Mesenchymal stem cell (in vitro differentiated cells and primary cell): Measurements from ENCODE around the gene NHLRC4.

Experiments
- DNase-seq: peaks from one replicate; pipeline ENCODE4 v3.0.0-alpha.2; 2013
- H2AFZ ChIP-seq: one replicate; pipeline ENCODE4 v1.6.1; 2013; ENCODE audit warnings: low read depth, mild to moderate bottlenecking, control low read depth, inconsistent platforms, low read length, moderate library complexity
- H2AK5ac ChIP-seq: 2 replicates; pipeline ENCODE4 v1.6.1; 2013; ENCODE audit warnings: low read length, moderate library complexity, mild to moderate bottlenecking, inconsistent platforms; ENCODE audit not compliant: severe bottlenecking
- H2BK120ac ChIP-seq: one replicate; pipeline ENCODE4 v1.6.1; 2013; ENCODE audit warnings: low read depth, mild to moderate bottlenecking, inconsistent platforms, low read length, moderate library complexity
- H2BK12ac ChIP-seq, 2 experiments: one replicate each; pipeline ENCODE4 v1.6.1; 2013; ENCODE audit warnings: inconsistent platforms in 2 of 2, low read length in 2 of 2, mild to moderate bottlenecking in 2 of 2, moderate library complexity in 2 of 2, control low read depth in 1 of 2
- H2BK15ac ChIP-seq: one replicate; pipeline ENCODE4 v1.6.1; 2013; ENCODE audit warnings: mild to moderate bottlenecking, low read depth, inconsistent platforms; ENCODE audit not compliant: poor library complexity, severe bottlenecking
- H2BK5ac ChIP-seq: 2 replicates; pipeline ENCODE4 v1.6.1; 2013; ENCODE audit warnings: low read depth, mild to moderate bottlenecking, low read length, control low read depth, inconsistent platforms; ENCODE audit not compliant: poor library complexity, severe bottlenecking
- H3K14ac ChIP-seq, 2 experiments: one replicate each; pipeline ENCODE4 v1.6.1; 2013; ENCODE audit warnings: inconsistent platforms in 2 of 2, low read length in 2 of 2, control low read depth in 1 of 2, mild to moderate bottlenecking in 1 of 2, moderate library complexity in 1 of 2
- H3K18ac ChIP-seq, 2 experiments: one replicate each; pipeline ENCODE4 v1.6.1; 2013; ENCODE audit warnings: inconsistent platforms in 2 of 2, low read length in 2 of 2, control low read depth in 1 of 2, low read depth in 1 of 2, mild to moderate bottlenecking in 1 of 2
- H3K23ac ChIP-seq, 2 experiments: one replicate each; pipeline ENCODE4 v1.6.1; 2013; ENCODE audit warnings: inconsistent platforms in 2 of 2, low read length in 2 of 2, mild to moderate bottlenecking in 2 of 2, moderate library complexity in 2 of 2, control low read depth in 1 of 2
- H3K27ac ChIP-seq: 2 replicates; pipeline ENCODE4 v1.5.1; 2013; ENCODE audit warnings: mild to moderate bottlenecking, moderate library complexity, low read length, control low read depth, inconsistent platforms; ENCODE audit not compliant: poor library complexity, severe bottlenecking
- H3K27me3 ChIP-seq, 2 experiments: 2 replicates each; pipeline versions ENCODE4 v1.6.1 to v1.7.0; 2013; ENCODE audit warnings: low read length in 2 of 2, mild to moderate bottlenecking in 2 of 2, moderate library complexity in 2 of 2, control low read depth in 1 of 2, inconsistent platforms in 1 of 2; ENCODE audit not compliant: control insufficient read depth in 1 of 2, insufficient read depth in 1 of 2
- H3K36me3 ChIP-seq, 2 experiments: 2 replicates each; pipeline versions ENCODE4 v1.6.1 to v1.7.0; 2013; ENCODE audit warnings: low read length in 2 of 2, control low read depth in 1 of 2, inconsistent platforms in 1 of 2, low read depth in 1 of 2, mild to moderate bottlenecking in 1 of 2; ENCODE audit not compliant: insufficient read depth in 2 of 2, control insufficient read depth in 1 of 2
- H3K4ac ChIP-seq, 2 experiments: one replicate each; pipeline ENCODE4 v1.6.1; 2013; ENCODE audit warnings: inconsistent platforms in 2 of 2, low read length in 2 of 2, mild to moderate bottlenecking in 2 of 2, moderate library complexity in 2 of 2, control low read depth in 1 of 2, low read depth in 1 of 2
- H3K4me1 ChIP-seq: 2 replicates; pipeline ENCODE4 v1.6.1; 2013; ENCODE audit warnings: low read depth, low read length, control low read depth; ENCODE audit not compliant: control insufficient read depth, insufficient read depth
- H3K4me2 ChIP-seq: 2 replicates; pipeline ENCODE4 v1.6.1; 2013; ENCODE audit warnings: low read length, mild to moderate bottlenecking, inconsistent platforms; ENCODE audit not compliant: poor library complexity, severe bottlenecking
- H3K4me3 ChIP-seq, 2 experiments: 2 replicates each; pipeline versions ENCODE4 v1.5.1 to v1.7.0; 2013; ENCODE audit warnings: low read length in 2 of 2, mild to moderate bottlenecking in 2 of 2, control low read depth in 1 of 2, low read depth in 1 of 2; ENCODE audit not compliant: insufficient read depth in 1 of 2
- H3K79me1 ChIP-seq: replicated peaks from 2 replicates; pipeline ENCODE4 v1.6.1; 2013; ENCODE audit warnings: mild to moderate bottlenecking, control low read depth, low read length, inconsistent platforms; ENCODE audit not compliant: poor library complexity, severe bottlenecking
- H3K9ac ChIP-seq: 2 replicates; pipeline ENCODE4 v1.7.0; 2013; ENCODE audit warnings: mild to moderate bottlenecking, low read length, moderate library complexity
- H3K9me3 ChIP-seq: 2 replicates; pipeline ENCODE4 v1.7.0; 2013; ENCODE audit warnings: mild to moderate bottlenecking, low read length; ENCODE audit not compliant: control insufficient read depth
- H4K8ac ChIP-seq: one replicate; pipeline ENCODE4 v1.6.1; 2013; ENCODE audit warnings: inconsistent platforms, mild to moderate bottlenecking, low read length, moderate library complexity
- H4K91ac ChIP-seq: one replicate; pipeline ENCODE4 v1.6.1; 2013; ENCODE audit warnings: mild to moderate bottlenecking, low read length, inconsistent platforms
- WGBS: methylation state at CpG from one replicate; pipeline ENCODE4 v1.1.7; 2013; ENCODE audit warnings: mixed read lengths; 5-methylcytosine and 5-hydroxymethylcytosine counted together

NHLRC4 gene

GRCh38 chr16:598823-599739 lies 32.3 kb downstream of the NHLRC4 start:
- Histone ChIP-seq H2BK12ac (no peak overlapping the region), H4K91ac (no peak overlapping the region), H3K27me3 (no peaks in the 10 kb centered on the region), H3K4me2 (no peak overlapping the region), H2BK5ac (no peak overlapping the region), H3K18ac (no peak overlapping the region), H2BK120ac (no peak overlapping the region), H3K36me3 (peaks cover 11 to 28% of the 10 kb centered on the region in 2 experiments), H3K23ac (no peak overlapping the region), H2BK15ac (no peak overlapping the region), H3K14ac (no peak overlapping the region), H3K79me1 (peaks cover 39% of the 10 kb centered on the region), H3K4me3 (no peak overlapping the region), H3K9ac (no peak overlapping the region), H2AFZ (no peak overlapping the region), H3K4ac (no peak overlapping the region), H2AK5ac (no peak overlapping the region), H3K9me3 (no peaks in the 10 kb centered on the region), H4K8ac (no peak overlapping the region), H3K4me1 (peaks cover 6% of the 10 kb centered on the region), H3K27ac (no peak overlapping the region)
- WGBS, result 96% methylated on average over 37 of the region's 43 CpGs
- no peak for DNase-seq

- Histone ChIP-seq H4K8ac (no peak overlapping the region), H3K4ac (no peak overlapping the region), H2AK5ac (no peak overlapping the region), H2BK15ac (no peak overlapping the region), H3K23ac (no peak overlapping the region), H3K4me3 (no peak overlapping the region), H2BK12ac (no peak overlapping the region), H3K9ac (no peak overlapping the region), H3K36me3 (peaks cover 11 to 34% of the 10 kb centered on the region in 2 experiments), H3K79me1 (peaks cover 39% of the 10 kb centered on the region), H3K27ac (no peak overlapping the region), H2BK120ac (no peak overlapping the region), H3K18ac (no peak overlapping the region), H3K27me3 (no peaks in the 10 kb centered on the region), H2BK5ac (no peak overlapping the region), H2AFZ (no peak overlapping the region), H4K91ac (no peak overlapping the region), H3K9me3 (peaks cover 4% of the 10 kb centered on the region), H3K4me1 (peaks cover 5% of the 10 kb centered on the region), H3K4me2 (no peak overlapping the region), H3K14ac (no peak overlapping the region)
- 62% methylated on average over 7 of the region's 7 CpGs for WGBS
- DNase-seq, result no peak
Measured at GRCh38 chr16:600781-601180, 34.0 kb downstream of the NHLRC4 start.

- no peak overlapping the region for H3K4me2 ChIP-seq
- 96% methylated on average over 4 of the region's 5 CpGs for WGBS
- no peak overlapping the region for H3K18ac ChIP-seq
- H4K8ac ChIP-seq, result no peak overlapping the region
- H3K36me3 ChIP-seq, result peaks cover 10 to 22% of the 10 kb centered on the region in 2 experiments
- no peak overlapping the region for H2BK5ac ChIP-seq
- H3K4ac ChIP-seq, result no peak overlapping the region
- H3K4me1 ChIP-seq, result peaks cover 6% of the 10 kb centered on the region
- H3K27ac ChIP-seq, result no peak overlapping the region
- no peak overlapping the region for H3K9ac ChIP-seq
- H3K4me3 ChIP-seq, result no peak overlapping the region
- no peak for DNase-seq
- no peak overlapping the region for H3K23ac ChIP-seq
- peaks cover 34% of the 10 kb centered on the region for H3K79me1 ChIP-seq
- no peak overlapping the region for H2BK120ac ChIP-seq
- no peak overlapping the region for H3K14ac ChIP-seq
- H2AFZ ChIP-seq, result no peak overlapping the region
- no peak overlapping the region for H2BK12ac ChIP-seq
- H2BK15ac ChIP-seq, result no peak overlapping the region
- H3K9me3 ChIP-seq, result peaks cover 4% of the 10 kb centered on the region
- H4K91ac ChIP-seq, result no peak overlapping the region
- H3K27me3 ChIP-seq, result no peaks in the 10 kb centered on the region
- no peak overlapping the region for H2AK5ac ChIP-seq
Measured at GRCh38 chr16:603933-604332, 37.1 kb downstream of the NHLRC4 start.

GRCh38 chr16:606656-607307 lies 40.0 kb downstream of the NHLRC4 start:
- Histone ChIP-seq H3K9ac (no peak overlapping the region), H3K18ac (no peak overlapping the region), H3K79me1 (peaks cover 45% of the 10 kb centered on the region), H2BK15ac (no peak overlapping the region), H4K8ac (no peak overlapping the region), H3K4me1 (peaks cover 8% of the 10 kb centered on the region), H3K4me2 (no peak overlapping the region), H3K9me3 (peaks cover 4% of the 10 kb centered on the region), H3K14ac (no peak overlapping the region), H3K27me3 (no peaks in the 10 kb centered on the region), H3K27ac (no peak overlapping the region), H3K4ac (no peak overlapping the region), H2BK5ac (no peak overlapping the region), H3K36me3 (peaks cover 0 to 15% of the 10 kb centered on the region in 2 experiments), H2AK5ac (no peak overlapping the region), H4K91ac (no peak overlapping the region), H3K23ac (no peak overlapping the region), H2AFZ (no peak overlapping the region), H3K4me3 (no peak overlapping the region), H2BK12ac (no peak overlapping the region), H2BK120ac (no peak overlapping the region)
- DNase-seq, result no peak
- WGBS, result 98% methylated on average over 18 of the region's 22 CpGs
